Measurements from ENCODE around the gene RFX8. TPM values are rescaled to one million over a fixed set of nuclear protein-coding genes. Genes with fewer than 3 reads are reported as not detected.

RFX8 gene
- total RNA-seq, 1 experiment from 2014 or later = 0.77 TPM

- intact Hi-C loops (cut with micrococcal nuclease) = loop anchor here (2.0 to 10.0 kb wide), 6 partner anchors 31 to 309 kb away; partner anchors contain the start of gene MAP4K4
- peaks cover 40% of the 10 kb centered on the region for H3K4me1 ChIP-seq (ENCODE audit: insufficient read depth, low read length)
- H3K27me3 ChIP-seq (ENCODE audit: low read length) = no peaks in the 10 kb centered on the region
- no peaks in the 10 kb centered on the region for H3K9me3 ChIP-seq (ENCODE audit: low read length)
- no peaks in the 10 kb centered on the region for H3K9me2 ChIP-seq (replicated peaks; ENCODE audit: low read length)
- CTCF ChIA-PET = interaction anchor here (0.6 to 3.1 kb wide), 6 partner anchors 29 to 443 kb away, joined by 3 to 31 read pairs (median 5); no protein-coding TSS in a partner anchor
- peaks cover 43% of the 10 kb centered on the region for H3K79me2 ChIP-seq (ENCODE audit: low read length)
- no peak overlapping the region for H2AFZ ChIP-seq (ENCODE audit: low read length)
- POLR2A ChIA-PET (ENCODE audit: unreplicated experiment) = interaction anchor here (0.6 kb wide), 3 partner anchors 31 to 603 kb away, joined by 3 read pairs; no protein-coding TSS in a partner anchor
- H3F3A ChIP-seq (ENCODE audit: low read length, unreplicated experiment) = peaks cover 3% of the 10 kb centered on the region
- H3K4me2 ChIP-seq (ENCODE audit: low read length) = peak overlapping the region; percentile 90
- H3K36me3 ChIP-seq (ENCODE audit: low read depth, low read length) = peaks cover 4% of the 10 kb centered on the region; the same call in 1 of the 2 replicates
- peak overlapping the region; percentile 98 for H3K27ac ChIP-seq (ENCODE audit: low read length)
- DNase-seq = peak; percentile 88
- ATAC-seq = peak; percentile 39
- H3K4me3 ChIP-seq (ENCODE audit: low read length) = peak overlapping the region; percentile 90
- H3K9ac ChIP-seq (ENCODE audit: low read length) = peak overlapping the region; percentile 81
- H4K20me1 ChIP-seq (ENCODE audit: low read length) = no peaks in the 10 kb centered on the region
- TF ChIP-seq CTCF (conservative IDR thresholded peaks at IDR 0.05; ENCODE audit: low read depth, low read length) (no peak), EZH2 (IDR thresholded peaks at IDR 0.05; ENCODE audit: low read length, unreplicated experiment) (no peak), EZH2phosphoT487 (IDR thresholded peaks at IDR 0.05; ENCODE audit: borderline replicate concordance, low read length) (no peak)
- no TSS peak for BruUV-seq (replicated peaks)
These were observed 86.7 kb downstream of the RFX8 start for GRCh38 chr2:101388232-101388631.

GRCh38 chr2:101387151-101387834 is 87.6 kb downstream of the RFX8 start, which contains the start of gene CREG2:
Gene CREG2 (minus strand): TSS chr2:101387503. CDS start chr2:101387457, 46 bp downstream.
- H3K27ac ChIP-seq (ENCODE audit: low read length) = peak within 1 kb of the TSS; percentile 98
- peak; percentile 78 for DNase-seq
- BruUV-seq (replicated peaks) = no TSS peak
- peaks cover 9% of the 10 kb centered on the region; the same call in 1 of the 2 replicates for H3K36me3 ChIP-seq (ENCODE audit: low read depth, low read length)
- H3K9ac ChIP-seq (ENCODE audit: low read length) = peak within 1 kb of the TSS; percentile 81
- peak within 1 kb of the TSS; percentile 90 for H3K4me3 ChIP-seq (ENCODE audit: low read length)
- H3K9me2 ChIP-seq (replicated peaks; ENCODE audit: low read length) = no peaks in the 10 kb centered on the region
- H4K20me1 ChIP-seq (ENCODE audit: low read length) = no peaks in the 10 kb centered on the region
- H3K4me2 ChIP-seq (ENCODE audit: low read length) = peak within 1 kb of the TSS; percentile 90
- H3F3A ChIP-seq (ENCODE audit: low read length, unreplicated experiment) = peaks cover 3% of the 10 kb centered on the region
- H3K4me1 ChIP-seq (ENCODE audit: insufficient read depth, low read length) = peaks cover 40% of the 10 kb centered on the region
- POLR2A ChIA-PET (ENCODE audit: unreplicated experiment) = interaction anchor here (0.6 kb wide), 1 partner anchor 150 kb away, joined by 3 read pairs; no protein-coding TSS in a partner anchor
- intact Hi-C loops (cut with micrococcal nuclease) = loop anchor here (5.0 to 10.0 kb wide), 2 partner anchors 112 to 310 kb away; partner anchors contain the start of gene MAP4K4
- no peaks in the 10 kb centered on the region for H3K27me3 ChIP-seq (ENCODE audit: low read length)
- H3K9me3 ChIP-seq (ENCODE audit: low read length) = no peaks in the 10 kb centered on the region
- peak; percentile 64 for ATAC-seq
- peak within 1 kb of the TSS; percentile 75 for H2AFZ ChIP-seq (ENCODE audit: low read length)
- CTCF ChIA-PET = interaction anchor here (0.5 to 3.1 kb wide), 7 partner anchors 9 to 83 kb away, joined by 5 to 31 read pairs (median 13); no protein-coding TSS in a partner anchor
- peaks cover 47% of the 10 kb centered on the region for H3K79me2 ChIP-seq (ENCODE audit: low read length)
- TF ChIP-seq CTCF (conservative IDR thresholded peaks at IDR 0.05; ENCODE audit: low read depth, low read length) (peak; percentile 62), EZH2phosphoT487 (IDR thresholded peaks at IDR 0.05; ENCODE audit: borderline replicate concordance, low read length) (no peak), EZH2 (IDR thresholded peaks at IDR 0.05; ENCODE audit: low read length, unreplicated experiment) (no peak)

Data from PC-3 (cell line).